Middle frontal gyrus (tissue), 1 donor: ENCODE measurements around the gene COL20A1.

Source experiments
- DNase-seq: peaks from one replicate; pipeline ENCODE4 v3.0.0-alpha.2; 2015; ENCODE audit warnings: low spot score; ENCODE audit errors: extremely low spot score

COL20A1 gene

GRCh38 chr20:63261060-63261794 lies 31.8 kb upstream of the COL20A1 start:
- no peak for DNase-seq

GRCh38 chr20:63261795-63262528 lies 31.0 kb upstream of the COL20A1 start:
- no peak for DNase-seq

GRCh38 chr20:63262836-63263235 lies 30.1 kb upstream of the COL20A1 start:
- DNase-seq, result no peak

- DNase-seq, result no peak
These were observed 29.0 kb upstream of the COL20A1 start for GRCh38 chr20:63264000-63264399.

DNA sequence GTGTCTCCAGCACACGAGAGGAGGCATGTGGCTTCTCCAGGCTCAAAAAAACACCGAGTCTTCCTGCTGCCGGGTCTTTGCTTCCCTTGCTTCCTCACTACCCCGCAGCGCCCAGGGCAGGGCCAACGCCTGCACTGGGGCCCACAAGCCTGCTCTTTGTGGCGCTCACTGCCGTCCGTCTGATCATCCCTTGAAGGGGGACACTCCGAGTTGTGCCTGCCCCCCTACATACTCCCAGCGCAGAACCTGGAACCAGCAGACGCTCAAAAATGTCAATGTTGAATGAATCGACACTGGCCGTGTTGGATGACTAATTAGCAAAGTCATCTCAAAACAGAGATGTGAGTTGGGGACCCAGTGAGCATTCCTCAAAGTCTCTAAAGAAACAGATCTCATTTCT lies 28.5 kb upstream of the COL20A1 start:
- no peak for DNase-seq

DNA sequence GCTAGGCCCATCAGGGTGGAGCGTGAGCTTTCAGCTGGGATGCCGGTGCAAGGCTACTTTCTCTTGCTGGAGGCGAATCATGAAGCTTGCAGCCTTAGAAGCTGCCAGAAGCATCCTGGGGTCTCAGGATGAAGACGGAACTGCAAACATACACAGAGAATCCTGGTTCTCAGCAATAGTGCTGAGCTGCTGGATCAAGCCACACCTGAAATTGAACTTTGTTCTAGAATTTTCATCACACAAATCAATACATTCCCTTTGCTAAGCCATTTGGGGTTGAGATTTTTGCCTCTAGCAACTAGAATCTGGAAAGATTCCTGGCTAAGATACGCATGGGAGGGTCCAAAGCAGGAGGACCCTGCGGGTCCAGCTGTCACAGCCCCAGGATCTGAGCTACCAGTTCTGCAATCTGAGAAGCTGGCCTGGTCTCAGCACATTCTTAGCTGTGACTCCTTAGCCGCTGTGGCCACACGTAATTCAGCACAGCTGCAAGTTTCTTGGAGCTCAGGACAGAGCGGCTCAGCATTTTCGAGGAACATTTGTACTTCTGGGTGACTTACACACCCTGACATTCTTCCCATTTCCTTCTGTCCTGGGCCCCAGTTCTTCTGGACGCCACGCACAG lies 27.0 kb upstream of the COL20A1 start:
- DNase-seq, result no peak

GRCh38 chr20:63267691-63268090 lies 25.3 kb upstream of the COL20A1 start:
- no peak for DNase-seq

DNA sequence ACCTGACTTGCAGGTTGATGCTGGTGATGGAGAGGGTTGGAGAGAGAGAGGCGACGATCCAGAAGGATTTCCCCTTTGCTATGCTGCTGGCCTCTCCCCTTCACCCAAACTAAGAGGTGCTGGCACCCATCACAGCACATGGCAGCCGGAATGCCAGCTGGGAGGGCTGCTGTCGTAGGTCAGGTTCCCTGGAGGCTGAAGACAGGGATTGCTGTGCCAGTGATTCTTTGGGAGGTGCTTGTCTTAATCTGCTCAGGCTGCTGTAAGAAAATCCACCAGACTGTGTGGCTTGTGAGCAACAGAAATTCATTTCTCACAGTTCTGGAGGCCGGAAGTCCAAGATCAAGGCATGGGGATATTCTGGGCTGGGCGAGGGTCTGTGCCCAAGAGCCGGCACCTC lies 24.7 kb upstream of the COL20A1 start:
- no peak for DNase-seq

DNA sequence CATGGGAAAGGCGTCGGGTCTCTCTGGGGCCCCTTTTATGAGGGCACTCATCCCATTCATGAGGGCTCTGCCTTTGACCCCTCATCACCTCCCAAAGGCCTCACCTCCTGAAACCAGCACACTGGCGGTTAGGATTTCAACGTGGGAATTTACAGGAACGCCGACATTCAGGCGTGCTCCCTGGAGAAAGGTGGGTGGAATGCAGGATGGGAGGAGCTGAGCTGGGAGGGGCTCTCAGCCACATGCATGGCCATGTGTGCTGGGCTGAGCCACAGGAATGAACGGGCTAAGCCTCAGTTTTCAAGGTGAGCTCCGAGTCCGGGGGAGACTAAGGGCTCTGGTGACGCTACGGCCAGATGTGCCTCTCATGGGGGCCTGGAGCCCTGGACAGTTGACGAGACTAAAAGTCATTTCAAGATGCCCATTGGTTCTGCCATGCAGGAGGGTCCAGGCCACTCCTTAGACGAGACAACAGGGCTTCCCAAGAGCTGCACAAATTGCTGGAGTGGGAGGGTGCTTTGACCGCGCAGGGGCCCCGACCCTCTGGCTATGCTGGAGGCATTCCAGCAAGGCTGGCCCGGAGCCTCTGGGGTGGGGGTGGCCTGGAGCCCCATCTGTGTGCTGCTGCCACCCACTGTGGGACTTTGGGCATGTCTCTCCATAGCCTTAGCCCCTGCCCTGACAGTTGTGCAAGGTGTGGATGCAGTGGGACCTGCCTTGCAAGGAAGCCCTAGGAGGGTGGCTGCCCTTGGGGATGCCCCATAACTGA lies 24.1 kb upstream of the COL20A1 start:
- no peak for DNase-seq

DNA sequence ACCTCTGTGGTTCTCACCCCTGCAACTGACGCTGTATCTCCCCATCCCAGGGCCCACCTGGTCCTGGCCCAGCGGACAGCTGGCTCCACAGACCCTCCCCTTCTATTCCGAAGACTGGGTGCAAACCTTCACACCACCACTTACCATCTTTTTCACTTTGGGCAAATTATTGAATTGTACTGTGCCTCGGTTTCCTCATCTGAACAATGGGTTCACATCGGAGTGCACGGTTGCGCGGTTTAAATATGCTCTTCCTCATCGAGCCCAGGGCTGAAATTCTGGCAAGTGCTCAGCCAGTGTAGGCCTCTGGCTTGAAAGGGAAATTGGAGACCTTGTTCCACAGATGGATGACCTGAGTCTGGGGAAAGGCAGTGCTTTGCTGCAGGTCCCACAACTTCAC lies 23.3 kb upstream of the COL20A1 start:
- DNase-seq, result no peak

DNA sequence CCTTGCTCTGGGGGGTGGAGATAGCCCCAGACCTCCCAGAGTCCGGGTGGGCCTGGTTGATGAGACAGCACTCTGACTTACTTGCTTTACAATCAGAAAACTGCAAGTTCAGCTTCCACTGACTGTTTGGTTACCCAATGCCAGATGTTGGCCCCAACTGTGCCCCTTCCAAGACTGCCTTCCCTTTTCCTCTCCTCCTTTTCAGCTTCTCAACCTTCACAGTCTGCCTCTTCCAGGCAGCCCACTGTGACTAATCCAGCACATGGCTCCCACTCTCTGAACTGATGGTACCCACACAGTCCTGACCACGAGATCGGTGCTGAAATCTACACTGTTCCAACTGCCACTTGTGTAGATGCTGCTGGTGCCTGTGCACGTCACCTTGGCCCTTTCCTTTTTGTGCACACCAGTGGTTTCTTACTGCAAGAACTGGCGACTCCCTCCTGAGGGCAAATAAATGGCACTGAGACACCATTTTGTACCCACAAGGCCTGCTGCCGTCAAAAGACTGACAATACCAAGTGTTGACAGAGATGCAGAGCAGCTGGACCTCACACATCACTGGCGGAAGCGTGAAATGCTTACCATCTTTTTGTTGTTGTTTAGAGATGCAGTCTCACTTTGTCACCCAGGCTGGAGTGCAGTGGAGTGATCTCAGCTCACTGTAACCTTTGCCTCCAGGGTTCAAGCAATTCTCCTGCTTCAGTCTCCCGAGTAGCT lies 22.2 kb upstream of the COL20A1 start:
- DNase-seq, result no peak

DNA sequence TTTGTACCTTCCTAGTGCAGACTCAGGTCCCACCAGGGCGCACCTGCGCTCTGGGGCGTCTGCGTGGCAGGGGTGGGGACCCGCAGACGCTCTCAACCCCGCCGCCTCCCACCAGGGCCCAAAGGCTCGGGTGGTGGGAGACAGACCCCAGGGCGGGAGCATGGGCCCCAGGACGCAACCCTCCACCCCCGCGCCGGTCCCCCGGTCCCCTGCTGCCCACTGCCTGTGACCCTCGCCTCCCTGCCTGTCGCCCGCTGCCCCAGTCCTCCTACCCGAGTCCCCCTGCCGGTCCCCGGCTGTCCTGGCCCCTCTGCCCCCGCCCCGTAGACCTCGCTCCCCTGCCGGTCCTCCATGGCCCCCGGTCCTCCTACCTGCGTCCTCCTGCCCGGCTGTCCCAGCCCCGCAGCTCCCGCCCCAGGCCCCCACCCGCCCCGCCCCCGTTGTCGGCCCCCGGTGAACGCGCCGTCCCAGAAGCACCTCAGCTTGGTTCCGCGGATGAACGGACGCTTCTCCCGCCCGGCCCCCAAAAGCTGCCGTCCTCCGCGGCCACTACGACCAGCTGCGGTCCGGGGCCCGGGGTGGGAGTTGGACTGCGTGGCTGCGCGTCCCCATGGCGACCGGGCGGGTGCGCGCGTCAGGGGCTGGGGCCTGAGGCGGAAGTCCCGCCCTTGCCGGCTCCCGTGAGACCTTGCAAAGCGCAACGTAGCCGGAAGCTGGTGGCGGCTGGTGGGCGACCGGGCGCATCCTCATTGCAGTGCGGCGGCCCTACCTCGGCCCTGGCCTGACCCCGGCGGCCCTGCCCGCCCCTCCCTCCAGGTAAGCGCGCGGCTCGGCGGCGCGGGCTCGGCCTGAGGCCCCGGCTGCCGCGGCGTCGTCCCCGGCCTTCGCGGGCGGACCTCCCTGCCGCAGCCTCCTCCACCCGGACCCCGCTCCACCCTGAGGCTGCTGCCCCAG lies 20.6 kb upstream of the COL20A1 start, which contains the start of gene ARFGAP1:
Gene ARFGAP1 (plus strand): TSS at position 709 of the 954 bp plus-strand sequence. CDS start 2,768 bp downstream, outside the sequence.
- peak; percentile 80 for DNase-seq

- DNase-seq, result no peak
These were observed 19.9 kb upstream of the COL20A1 start for GRCh38 chr20:63273059-63273579.

DNA sequence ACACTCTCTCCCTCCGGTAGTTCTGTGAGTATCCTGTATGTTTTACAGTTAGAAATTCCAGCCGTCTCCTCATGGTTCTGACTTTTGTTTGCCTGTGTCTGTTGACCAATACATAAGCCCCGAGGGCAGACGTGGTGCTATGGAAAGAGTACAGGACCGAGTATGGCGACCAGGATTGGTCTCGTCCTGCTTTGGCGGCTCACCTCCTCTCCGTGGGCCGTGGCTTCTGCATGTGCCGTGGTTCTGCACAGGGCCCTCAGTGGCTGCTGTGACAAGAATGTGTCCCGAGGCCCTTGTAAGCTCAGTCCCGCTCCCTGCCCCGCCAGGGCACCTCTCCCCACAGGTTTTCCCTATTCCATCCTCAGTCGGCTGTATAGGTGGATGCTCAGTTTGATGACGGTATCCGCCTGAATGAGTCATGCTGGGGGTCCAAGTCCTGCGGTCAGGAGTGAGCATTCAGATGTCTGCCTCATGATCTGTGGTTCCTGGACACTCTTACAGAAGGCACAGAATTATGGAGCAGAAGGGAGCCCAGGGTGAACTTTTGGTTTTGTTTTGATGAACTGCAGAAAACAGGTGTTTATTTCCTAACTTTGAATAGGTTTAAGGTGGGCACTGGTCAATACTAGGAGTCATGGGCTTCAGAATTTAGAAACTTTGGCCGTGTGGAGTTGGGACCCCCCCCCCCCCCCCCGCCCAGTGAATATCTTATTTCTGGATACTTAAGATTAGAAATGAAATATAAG lies 19.2 kb upstream of the COL20A1 start:
- DNase-seq, result no peak

GRCh38 chr20:63274381-63275228 lies 18.4 kb upstream of the COL20A1 start:
- DNase-seq, result no peak

DNA sequence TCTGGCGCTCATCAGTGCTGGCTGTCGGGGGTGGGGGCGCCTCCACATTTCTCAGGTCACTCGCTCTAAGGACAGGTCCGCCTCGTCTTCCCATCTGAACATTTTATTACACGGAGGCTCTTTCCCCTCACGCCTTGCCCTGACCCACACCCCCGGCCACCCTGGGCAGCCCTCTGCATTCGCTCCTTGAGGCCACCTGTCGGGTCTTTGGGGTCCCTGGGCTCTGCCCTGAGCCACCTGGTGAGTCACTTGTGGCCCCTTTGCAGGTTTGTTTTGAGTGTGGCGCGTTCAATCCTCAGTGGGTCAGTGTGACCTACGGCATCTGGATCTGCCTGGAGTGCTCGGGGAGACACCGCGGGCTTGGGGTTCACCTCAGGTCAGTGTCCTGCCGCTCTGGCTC lies 17.2 kb upstream of the COL20A1 start:
- DNase-seq, result no peak

DNA sequence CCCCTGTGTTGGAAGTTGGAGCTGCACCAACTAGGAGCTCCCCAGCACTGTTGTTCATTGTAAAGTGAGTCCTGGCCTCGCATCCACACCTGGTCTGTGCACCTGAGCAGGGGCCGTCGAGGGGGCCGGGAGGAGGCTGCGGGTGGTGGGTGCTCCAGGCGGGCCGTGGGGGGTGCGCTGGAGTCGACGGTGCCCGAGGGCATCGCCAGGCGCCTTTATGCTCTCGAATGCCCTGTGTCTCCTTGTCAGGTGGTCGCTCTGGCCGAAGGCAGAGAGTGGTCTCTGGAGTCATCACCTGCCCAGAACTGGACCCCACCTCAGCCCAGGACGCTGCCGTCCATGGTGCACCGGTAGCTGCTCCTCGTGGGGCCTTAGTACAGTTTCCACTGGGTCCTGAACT lies 16.0 kb upstream of the COL20A1 start:
- no peak for DNase-seq
